ENCODE results near the gene QRSL1. TPM values are rescaled to one million over a fixed set of nuclear protein-coding genes. Genes with fewer than 3 reads are reported as not detected.

Gene QRSL1
- total RNA-seq, 1 experiment from 2014 or later = 19.5 TPM

DNA sequence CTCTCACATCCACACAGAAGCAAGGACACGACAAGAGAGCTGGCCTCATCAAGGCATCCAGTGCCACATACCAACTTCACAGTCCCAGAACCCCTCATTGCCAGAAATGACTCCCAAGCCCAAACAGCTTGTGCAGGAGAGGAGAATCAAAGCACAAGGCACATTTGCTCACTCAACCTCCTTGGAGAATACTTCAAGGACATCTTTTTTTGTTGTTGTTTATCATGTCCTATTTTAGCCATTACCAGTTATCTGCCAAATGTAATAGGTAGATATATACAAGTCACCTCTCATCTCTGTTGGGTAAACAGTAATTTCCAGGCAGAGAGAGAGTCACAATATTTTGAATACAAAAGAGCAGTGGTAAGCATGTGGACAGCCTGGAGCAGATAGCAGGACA, 47.9 kb upstream of the QRSL1 start:
- no peak overlapping the region for H3K56ac ChIP-seq (ENCODE audit: insufficient read length, low read depth, low read length)
- peaks cover 15 to 18% of the 10 kb centered on the region in 2 experiments for H3K4me1 Mint-ChIP-seq

More for the DNA sequence above, 47.9 kb upstream of the QRSL1 start:
- Histone ChIP-seq H4K91ac (ENCODE audit: insufficient read length, low read depth, low read length) (no peak overlapping the region), H2BK12ac (ENCODE audit: insufficient read length, low read depth, low read length) (no peak overlapping the region), H3T11ph (ENCODE audit: low read length) (no peak overlapping the region), H3K27me3 (ENCODE audit: insufficient read depth, low read length) (no peaks in the 10 kb centered on the region), H3K4me2 (ENCODE audit: insufficient read depth, insufficient read length, low read length) (no peak overlapping the region), H2BK20ac (ENCODE audit: low read depth, low read length, poor library complexity, severe bottlenecking) (no peak overlapping the region), H3K4ac (ENCODE audit: low read depth, low read length) (no peak overlapping the region), H3K23me2 (ENCODE audit: insufficient read length, low read depth, low read length, poor library complexity, severe bottlenecking) (no peaks in the 10 kb centered on the region), H4K5ac (ENCODE audit: insufficient read length, low read depth, low read length) (no peak overlapping the region), H3K9ac (ENCODE audit: extremely low read depth, insufficient read length, low read length) (no peak overlapping the region), H2AK5ac (ENCODE audit: insufficient read length, low read length) (no peak overlapping the region), H3K9me3 (ENCODE audit: control insufficient read depth, low read depth, low read length) (no peaks in the 10 kb centered on the region), H3K4me1 (ENCODE audit: insufficient read depth, low read length) (no peaks in the 10 kb centered on the region), H3K79me2 (ENCODE audit: insufficient read depth, low read length) (no peaks in the 10 kb centered on the region), H2BK15ac (ENCODE audit: low read depth, low read length) (no peak overlapping the region), H3K14ac (ENCODE audit: insufficient read depth, low read length) (no peak overlapping the region), H3K18ac (ENCODE audit: insufficient read length, low read depth, low read length) (no peak overlapping the region), H4K20me1 (ENCODE audit: control insufficient read depth, insufficient read depth, insufficient read length) (no peaks in the 10 kb centered on the region), H4K8ac (replicated peaks; ENCODE audit: insufficient read length, low read depth, low read length) (no peak overlapping the region), H3K27ac (ENCODE audit: insufficient read length, low read depth, low read length) (no peak overlapping the region), H3K23ac (ENCODE audit: insufficient read length, low read depth, low read length) (no peak overlapping the region), H2AFZ (ENCODE audit: low read length) (no peak overlapping the region), H2BK120ac (ENCODE audit: low read depth, low read length, poor library complexity, severe bottlenecking) (no peak overlapping the region), H3K79me1 (ENCODE audit: insufficient read depth, low read depth, low read length, poor library complexity, severe bottlenecking) (no peaks in the 10 kb centered on the region), H2BK5ac (ENCODE audit: insufficient read length, low read length) (no peak overlapping the region)
- no peak for DNase-seq
- no CpG with 5 or more reads among the region's 1 CpG for WGBS (ENCODE audit: extremely low coverage, insufficient read length, low lambda C conversion rate)
- no peaks in the 10 kb centered on the region for H3K9me3 Mint-ChIP-seq
- H3K36me3 Mint-ChIP-seq (ENCODE audit: insufficient read depth in 1 of 3, low read depth in 3 of 3) = peaks cover 4 to 37% (median 21%) of the 10 kb centered on the region in 3 experiments; a peak in 6 of 7 replicates
- H3K4me3 Mint-ChIP-seq = no peak overlapping the region
- peak overlapping the region in 2 of 3 experiments; percentile 17 to 74; a peak in 4 of 7 replicates for H3K27ac Mint-ChIP-seq
- TF ChIP-seq, protein P1, sequence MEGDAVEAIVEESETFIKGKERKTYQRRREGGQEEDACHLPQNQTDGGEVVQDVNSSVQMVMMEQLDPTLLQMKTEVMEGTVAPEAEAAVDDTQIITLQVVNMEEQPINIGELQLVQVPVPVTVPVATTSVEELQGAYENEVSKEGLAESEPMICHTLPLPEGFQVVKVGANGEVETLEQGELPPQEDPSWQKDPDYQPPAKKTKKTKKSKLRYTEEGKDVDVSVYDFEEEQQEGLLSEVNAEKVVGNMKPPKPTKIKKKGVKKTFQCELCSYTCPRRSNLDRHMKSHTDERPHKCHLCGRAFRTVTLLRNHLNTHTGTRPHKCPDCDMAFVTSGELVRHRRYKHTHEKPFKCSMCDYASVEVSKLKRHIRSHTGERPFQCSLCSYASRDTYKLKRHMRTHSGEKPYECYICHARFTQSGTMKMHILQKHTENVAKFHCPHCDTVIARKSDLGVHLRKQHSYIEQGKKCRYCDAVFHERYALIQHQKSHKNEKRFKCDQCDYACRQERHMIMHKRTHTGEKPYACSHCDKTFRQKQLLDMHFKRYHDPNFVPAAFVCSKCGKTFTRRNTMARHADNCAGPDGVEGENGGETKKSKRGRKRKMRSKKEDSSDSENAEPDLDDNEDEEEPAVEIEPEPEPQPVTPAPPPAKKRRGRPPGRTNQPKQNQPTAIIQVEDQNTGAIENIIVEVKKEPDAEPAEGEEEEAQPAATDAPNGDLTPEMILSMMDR (conservative IDR thresholded peaks at IDR 0.05) = no peak
- H3K27me3 Mint-ChIP-seq (ENCODE audit: low read depth) = no peaks in the 10 kb centered on the region

Data from H9 (cell line).